ENCODE results near the gene MCRIP2.

Gene MCRIP2

GRCh38 chr16:616733-617586 is 24.7 kb upstream of the MCRIP2 start:
- no peak for DNase-seq (ENCODE audit: low read depth)

DNA sequence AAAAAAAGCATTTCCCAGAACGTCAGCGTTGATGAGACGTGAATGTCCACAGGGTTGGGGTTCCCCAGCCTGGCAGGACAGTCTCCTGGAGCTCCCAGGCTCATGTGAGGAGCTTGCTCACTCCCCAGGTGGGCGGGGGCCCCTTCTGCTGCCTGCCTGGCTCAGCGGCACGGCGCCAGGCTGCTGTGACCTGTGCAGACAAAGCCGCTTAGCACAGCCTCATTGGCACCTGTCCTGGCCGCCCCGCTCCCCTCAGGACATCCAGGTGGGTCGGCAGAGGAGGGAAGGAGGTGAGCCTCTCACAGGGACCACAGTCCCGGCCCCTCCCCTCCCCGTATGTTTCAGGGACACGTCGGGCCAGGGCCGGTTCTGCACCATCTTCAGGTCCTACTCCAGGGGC is 23.8 kb upstream of the MCRIP2 start:
- no peak for DNase-seq (ENCODE audit: low read depth)

- DNase-seq (ENCODE audit: low read depth), result no peak
Observed at GRCh38 chr16:619476-620100, 22.0 kb upstream of the MCRIP2 start.

DNA sequence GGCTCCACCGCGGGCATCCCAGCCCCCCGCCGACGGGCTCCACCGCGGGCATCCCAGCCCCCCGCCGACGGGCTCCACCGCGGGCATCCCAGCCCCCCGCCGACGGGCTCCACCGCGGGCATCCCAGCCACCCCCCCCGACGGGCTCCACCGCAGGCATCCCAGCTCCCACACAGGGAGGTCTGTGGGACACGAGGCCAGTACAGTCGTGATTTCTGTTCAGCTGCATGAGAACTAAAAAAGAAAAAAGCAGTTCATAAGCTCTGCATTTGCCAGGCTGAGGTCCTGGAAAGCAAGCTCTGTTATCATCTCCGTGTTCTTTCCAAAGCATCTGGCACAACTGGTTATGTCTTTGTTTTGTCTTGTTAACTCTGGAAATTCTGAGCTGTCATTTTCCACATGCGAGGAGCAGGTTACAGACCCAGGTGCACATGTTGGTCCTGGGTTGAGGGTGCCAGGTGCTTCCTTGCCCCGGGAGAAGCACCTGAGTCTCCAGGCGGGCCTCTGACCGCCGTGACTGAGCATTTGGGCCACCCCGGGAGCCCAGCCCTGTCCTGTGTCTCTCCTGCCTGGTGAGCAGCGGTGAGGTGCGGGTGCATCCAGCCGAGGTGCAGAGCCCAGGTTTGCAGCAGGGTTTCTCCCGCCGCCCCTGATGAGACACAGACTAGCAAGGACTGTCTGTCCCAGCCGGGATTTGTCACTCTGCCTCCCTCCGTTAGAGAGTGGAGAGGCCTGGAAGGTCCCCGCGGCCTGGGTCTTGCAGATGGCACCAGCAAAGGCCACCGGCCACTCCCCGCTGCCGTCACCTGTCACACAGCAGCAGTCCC is 20.7 kb upstream of the MCRIP2 start:
- no peak for DNase-seq (ENCODE audit: low read depth)

- no peak for DNase-seq (ENCODE audit: low read depth)
Observed at GRCh38 chr16:621526-622105, 20.0 kb upstream of the MCRIP2 start.

DNA sequence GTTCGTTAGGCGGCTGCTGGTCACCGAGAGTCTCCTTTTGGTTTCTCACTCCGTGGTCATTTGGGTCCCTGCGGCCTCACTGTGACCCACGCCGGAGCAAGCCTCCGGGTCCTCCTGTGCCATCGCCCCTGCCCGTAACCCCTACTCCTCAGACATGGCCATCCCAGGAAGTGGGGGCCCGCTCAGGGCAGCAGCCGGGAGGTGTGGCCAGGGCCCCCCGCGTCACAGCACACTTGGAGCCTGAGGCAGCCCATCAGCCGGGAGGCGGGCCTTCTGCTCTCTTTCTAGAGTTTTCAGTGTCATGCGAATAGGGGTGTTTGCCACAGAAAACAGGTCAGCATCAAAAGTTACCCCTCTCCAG is 18.7 kb upstream of the MCRIP2 start:
- no peak for DNase-seq (ENCODE audit: low read depth)

DNA sequence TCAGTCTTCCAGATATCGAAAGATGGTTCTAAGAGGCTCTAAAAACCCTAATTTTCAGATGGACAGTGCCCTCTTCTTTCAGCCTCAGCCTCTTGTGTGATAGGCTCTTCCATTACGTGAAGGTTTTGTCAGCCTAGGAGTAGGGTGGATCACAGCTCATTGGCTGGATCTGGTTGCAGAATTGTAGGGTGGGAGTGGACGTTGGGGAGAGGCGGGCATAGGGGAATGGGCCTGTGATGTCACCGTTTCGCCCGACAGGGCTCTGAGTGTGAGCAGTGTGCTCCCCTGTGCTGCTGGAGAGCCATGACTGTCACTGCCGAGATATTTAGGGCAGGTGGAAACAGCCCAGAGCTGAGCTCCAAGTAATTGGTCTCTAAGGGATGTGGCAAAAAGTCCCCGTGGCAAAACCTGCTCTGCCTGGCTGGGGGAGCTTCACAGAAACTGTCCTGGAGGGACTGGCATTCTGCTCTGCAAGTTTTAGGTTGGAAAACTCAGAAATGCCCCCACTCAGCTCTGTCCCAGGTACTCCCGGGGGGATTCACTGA is 17.0 kb upstream of the MCRIP2 start:
- no peak for DNase-seq (ENCODE audit: low read depth)

DNA sequence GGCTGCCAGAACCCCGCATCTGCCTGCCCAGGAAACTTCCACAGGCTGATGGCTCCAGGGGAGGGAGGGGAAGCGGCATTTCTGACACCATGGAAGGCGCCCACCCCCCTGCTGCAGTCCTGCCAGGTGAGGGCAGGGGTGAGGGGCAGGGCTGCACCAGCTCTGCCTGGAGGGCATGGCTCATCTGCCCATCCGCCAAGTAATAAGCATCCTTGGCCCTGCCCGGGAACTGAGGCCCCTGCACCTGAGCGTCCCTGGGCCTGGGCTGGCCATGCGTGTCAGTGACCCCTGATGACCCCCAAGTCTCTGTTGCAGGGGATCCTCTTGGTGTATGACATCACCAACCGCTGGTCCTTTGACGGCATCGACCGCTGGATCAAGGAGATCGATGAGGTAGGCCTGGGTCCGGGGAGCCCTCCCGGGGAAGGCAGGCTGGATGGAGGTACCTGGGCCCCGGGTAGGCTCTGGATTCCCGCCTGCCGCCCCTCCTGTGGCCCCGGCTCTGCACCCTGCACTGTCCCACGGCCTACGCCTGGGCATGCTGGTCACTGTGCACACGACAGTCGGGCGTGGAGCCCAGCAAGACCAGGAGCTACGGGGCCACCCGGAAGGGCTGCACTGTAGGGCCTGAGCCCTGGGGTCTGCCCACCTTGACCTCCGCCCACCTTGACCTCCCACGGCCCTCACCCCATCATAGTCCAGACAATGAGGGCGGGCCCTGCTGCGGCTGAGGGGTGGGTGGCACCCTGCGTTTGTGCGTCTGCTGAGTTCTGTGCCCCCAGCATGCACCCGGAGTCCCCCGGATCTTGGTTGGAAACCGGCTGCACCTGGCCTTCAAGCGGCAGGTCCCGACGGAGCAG is 16.3 kb upstream of the MCRIP2 start:
- no peak for DNase-seq (ENCODE audit: low read depth)

- no peak for DNase-seq (ENCODE audit: low read depth)
Observed at GRCh38 chr16:625977-626765, 15.5 kb upstream of the MCRIP2 start.

DNA sequence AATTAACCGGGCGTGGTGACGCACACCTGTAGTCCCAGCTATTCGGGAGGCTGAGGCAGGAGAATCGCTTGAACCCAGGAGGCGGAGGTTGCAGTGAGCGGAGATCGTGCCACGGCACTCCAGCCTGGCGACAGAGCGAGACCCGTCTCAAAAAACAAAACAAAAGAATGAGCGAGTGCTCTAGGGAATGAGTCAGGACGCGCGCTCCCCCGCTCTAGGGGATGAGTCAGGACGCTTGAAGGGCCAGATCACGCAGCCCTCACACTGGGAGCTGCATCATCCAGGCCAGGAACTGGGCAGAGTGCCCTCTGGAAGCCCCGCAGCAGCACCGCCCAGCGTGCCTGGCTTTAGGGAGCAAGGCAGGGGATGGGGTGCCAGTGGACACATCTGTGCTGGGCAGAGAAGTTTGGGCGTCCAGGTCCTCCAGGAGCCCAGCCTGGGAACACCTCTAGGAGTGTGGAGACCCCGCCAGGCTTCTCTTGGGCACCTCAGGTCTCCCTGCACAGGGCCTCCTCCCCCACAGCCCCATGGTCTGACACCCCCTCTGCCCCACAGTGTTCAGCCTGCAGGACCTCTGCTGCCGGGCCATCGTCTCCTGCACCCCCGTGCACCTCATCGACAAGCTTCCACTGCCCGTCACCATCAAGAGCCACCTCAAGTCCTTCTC is 14.7 kb upstream of the MCRIP2 start:
- peak; percentile 68 for DNase-seq (ENCODE audit: low read depth)

DNA sequence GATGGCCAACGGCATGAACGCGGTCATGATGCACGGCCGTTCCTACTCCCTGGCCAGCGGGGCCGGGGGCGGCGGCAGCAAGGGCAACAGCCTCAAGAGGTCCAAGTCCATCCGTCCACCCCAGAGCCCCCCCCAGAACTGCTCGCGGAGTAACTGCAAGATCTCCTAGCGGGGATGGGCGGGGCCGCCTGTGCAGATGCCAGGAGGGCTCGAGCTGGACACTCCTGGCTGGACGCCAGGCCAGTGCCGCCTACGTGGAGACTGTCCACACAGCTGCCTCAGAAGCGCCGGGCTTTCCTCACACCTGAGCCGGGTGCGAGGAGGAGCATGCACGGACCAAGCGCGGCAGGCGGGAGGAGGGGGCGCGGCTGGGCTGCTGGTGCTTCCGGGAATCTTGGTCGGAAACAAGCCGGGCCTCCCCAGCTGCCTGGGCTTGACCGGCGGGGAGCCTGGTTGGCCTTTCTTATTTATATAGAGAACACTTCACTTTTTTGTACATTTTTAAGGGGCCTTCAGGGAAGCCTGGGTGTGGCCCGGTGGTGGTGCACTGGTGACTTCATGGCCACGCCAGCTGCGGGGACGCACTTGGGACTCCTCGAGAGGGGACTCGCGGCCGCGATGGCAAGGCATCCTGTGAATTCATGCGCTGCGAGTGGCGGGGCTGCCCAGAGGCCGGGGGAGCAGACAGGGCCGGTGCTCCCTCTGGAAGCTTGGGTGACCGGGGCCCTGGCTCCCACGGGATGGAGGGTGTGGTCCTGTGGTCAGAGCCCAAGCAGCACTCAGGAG is 14.0 kb upstream of the MCRIP2 start:
- DNase-seq (ENCODE audit: low read depth), result no peak

DNA sequence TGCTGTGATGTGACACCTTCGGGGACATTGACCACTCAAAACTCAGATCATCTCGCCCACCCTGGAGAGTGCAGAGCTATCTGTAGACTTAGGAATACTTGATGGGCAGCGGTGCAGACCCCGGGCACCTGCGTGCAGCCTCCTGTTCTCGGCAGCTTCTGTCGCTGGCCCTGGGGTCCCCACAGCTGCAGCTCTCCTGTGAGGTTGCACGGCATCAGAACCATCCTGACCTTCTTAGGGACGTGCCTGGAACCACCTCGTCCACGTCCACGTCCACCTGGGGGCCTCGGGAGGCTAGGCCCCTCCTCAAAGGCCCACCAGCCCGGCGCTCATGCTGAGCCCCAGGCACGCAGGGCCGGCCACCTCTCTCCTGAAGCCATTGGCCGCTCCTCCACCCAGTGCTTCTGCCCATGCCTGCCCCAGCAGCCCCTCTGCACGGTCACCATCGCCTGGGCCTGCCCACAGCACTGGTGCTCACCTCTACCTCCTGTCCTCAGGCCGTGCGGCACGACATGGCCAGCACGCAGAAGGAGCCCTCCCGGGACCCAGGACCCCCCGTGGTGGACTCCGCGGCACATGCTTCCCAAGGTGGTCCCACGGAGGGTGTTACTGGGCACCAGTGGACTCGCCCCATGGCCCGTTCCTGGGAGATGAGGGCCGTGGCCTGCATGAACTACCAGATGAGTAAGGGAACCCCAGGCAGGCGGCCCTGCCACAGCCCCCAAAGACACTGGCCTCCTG is 13.1 kb upstream of the MCRIP2 start:
- no peak for DNase-seq (ENCODE audit: low read depth)

DNA sequence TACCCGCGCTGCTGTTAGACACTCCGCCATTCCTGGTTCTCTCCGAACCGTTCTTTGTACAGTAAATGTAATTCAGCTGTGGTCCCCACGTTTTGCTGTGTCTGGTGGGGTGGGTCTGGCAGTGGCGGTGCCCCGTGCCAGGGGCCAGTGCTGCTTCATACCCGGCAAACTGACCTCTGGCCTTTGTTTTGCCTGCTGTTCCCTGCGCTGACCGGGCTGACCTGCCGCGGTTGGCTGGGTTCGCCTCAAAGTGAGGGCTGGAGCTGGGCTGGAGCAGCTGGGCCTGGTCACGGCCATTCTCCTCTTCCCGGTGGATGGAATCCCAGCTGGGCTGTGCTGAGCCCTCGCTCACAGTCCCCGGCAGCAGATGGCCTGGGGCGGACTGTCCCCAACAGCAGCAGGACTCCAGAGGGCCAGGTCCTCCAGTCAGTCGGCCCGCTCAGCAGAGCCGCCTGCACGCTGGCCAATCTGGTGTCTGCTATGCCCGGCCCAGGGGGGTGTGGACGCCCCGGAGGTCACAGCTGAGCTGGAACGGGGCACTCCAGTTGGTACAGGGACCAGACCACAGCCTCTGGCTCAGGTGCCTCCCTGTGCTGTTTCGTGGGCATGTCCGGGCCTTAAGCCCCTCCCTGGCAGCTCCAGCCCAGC is 12.3 kb upstream of the MCRIP2 start:
- DNase-seq (ENCODE audit: low read depth), result no peak

GRCh38 chr16:629833-630248 is 11.8 kb upstream of the MCRIP2 start:
- no peak for DNase-seq (ENCODE audit: low read depth)

GRCh38 chr16:630249-630814 is 11.3 kb upstream of the MCRIP2 start:
- DNase-seq (ENCODE audit: low read depth), result no peak

DNA sequence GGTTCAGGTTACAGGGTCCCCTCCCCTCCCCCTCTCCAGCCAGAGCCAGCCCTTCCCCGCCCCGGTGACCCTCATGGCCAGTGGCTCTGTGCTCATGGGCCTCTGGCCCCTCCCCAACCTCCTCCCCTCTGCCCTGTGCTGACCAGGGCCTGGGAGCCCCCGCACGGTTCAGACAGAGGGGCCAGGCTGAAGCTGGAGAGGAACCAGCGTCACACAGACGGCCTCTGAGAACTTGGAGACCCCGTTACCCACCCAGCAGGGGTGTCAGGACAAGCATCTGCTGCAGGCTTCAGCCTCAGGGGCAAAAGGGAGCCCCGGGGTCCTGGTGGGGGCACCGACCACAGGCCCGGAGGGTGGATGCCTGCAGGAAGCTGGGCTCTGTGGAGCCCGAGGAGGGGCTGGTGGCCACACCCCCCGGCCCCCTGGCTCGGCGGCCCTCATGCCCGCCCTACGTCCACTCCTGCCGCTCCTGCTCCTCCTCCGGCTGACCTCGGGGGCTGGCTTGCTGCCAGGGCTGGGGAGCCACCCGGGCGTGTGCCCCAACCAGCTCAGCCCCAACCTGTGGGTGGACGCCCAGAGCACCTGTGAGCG is 10.7 kb upstream of the MCRIP2 start, which contains the start of gene WFIKKN1:
Gene WFIKKN1 (plus strand): TSS at position 171 of the 591 bp plus-strand sequence. CDS start 269 bp downstream, at position 440.
- no peak for DNase-seq (ENCODE audit: low read depth)

- no peak for DNase-seq (ENCODE audit: low read depth)
Observed at GRCh38 chr16:631808-632358, 9.7 kb upstream of the MCRIP2 start.

Measured in HS-27A (cell line).